ENCODE measurements around the gene PRKAG2.
"Not testable (repeated sequence)": the region's sequence is repeated elsewhere in the genome, so short reads cannot be mapped to it uniquely, and the experiment has no call there.

The PRKAG2 gene

GRCh38 chr7:151748021-151748420 lies 128.9 kb downstream of the PRKAG2 start:
- not testable (repeated sequence) for DNase-seq (ENCODE audit: low read depth in 2 of 2)

- DNase-seq (ENCODE audit: low read depth in 2 of 2), result no peak
Observed at GRCh38 chr7:151745706-151746105, 131.2 kb downstream of the PRKAG2 start.

GRCh38 chr7:151744656-151745638 lies 132.0 kb downstream of the PRKAG2 start:
- peak; percentile 58 to 66 for DNase-seq (ENCODE audit: low read depth in 2 of 2)

- DNase-seq (ENCODE audit: low read depth in 2 of 2), result no peak
Observed at GRCh38 chr7:151744051-151744580, 132.8 kb downstream of the PRKAG2 start.

GRCh38 chr7:151743481-151743983 lies 133.4 kb downstream of the PRKAG2 start:
- no peak for DNase-seq (ENCODE audit: low read depth in 2 of 2)

- no peak for DNase-seq (ENCODE audit: low read depth in 2 of 2)
Observed at GRCh38 chr7:151742713-151743480, 134.0 kb downstream of the PRKAG2 start.

GRCh38 chr7:151741585-151741984 lies 135.3 kb downstream of the PRKAG2 start:
- no peak for DNase-seq (ENCODE audit: low read depth in 2 of 2)

GRCh38 chr7:151740081-151740851 lies 136.6 kb downstream of the PRKAG2 start:
- no peak for DNase-seq (ENCODE audit: low read depth in 2 of 2)

GRCh38 chr7:151738925-151739324 lies 138.0 kb downstream of the PRKAG2 start:
- no peak for DNase-seq (ENCODE audit: low read depth in 2 of 2)

GRCh38 chr7:151736403-151736909 lies 140.5 kb downstream of the PRKAG2 start:
- no peak for DNase-seq (ENCODE audit: low read depth in 2 of 2)

GRCh38 chr7:151735851-151736402 lies 141.0 kb downstream of the PRKAG2 start:
- no peak for DNase-seq (ENCODE audit: low read depth in 2 of 2)

- DNase-seq (ENCODE audit: low read depth in 2 of 2), result no peak
Observed at GRCh38 chr7:151735186-151735850, 141.6 kb downstream of the PRKAG2 start.

GRCh38 chr7:151732834-151733592 lies 143.9 kb downstream of the PRKAG2 start:
- no peak for DNase-seq (ENCODE audit: low read depth in 2 of 2)

- no peak for DNase-seq (ENCODE audit: low read depth in 2 of 2)
Observed at GRCh38 chr7:151732292-151732691, 144.6 kb downstream of the PRKAG2 start.

- no peak for DNase-seq (ENCODE audit: low read depth in 2 of 2)
Observed at GRCh38 chr7:151731022-151731441, 145.9 kb downstream of the PRKAG2 start.

GRCh38 chr7:151730591-151730990 lies 146.3 kb downstream of the PRKAG2 start:
- no peak for DNase-seq (ENCODE audit: low read depth in 2 of 2)

GRCh38 chr7:151729521-151729921 lies 147.4 kb downstream of the PRKAG2 start:
- no peak for DNase-seq (ENCODE audit: low read depth in 2 of 2)

GRCh38 chr7:151728746-151729145 lies 148.2 kb downstream of the PRKAG2 start:
- DNase-seq (ENCODE audit: low read depth in 2 of 2), result no peak

- DNase-seq (ENCODE audit: low read depth in 2 of 2), result no peak
Observed at GRCh38 chr7:151728286-151728660, 148.6 kb downstream of the PRKAG2 start.

All from stimulated activated CD8-positive, alpha-beta memory T cell treated with anti-CD3 and anti-CD28 coated beads, Interleukin-15, amount 100 ng/mL, for 48 hours (primary cell).